OCI-LY1 (cell line): ENCODE results near the gene KLHDC8A.

Experiments
- H2AFZ ChIP-seq: fragments of 200-600 bp; sonication (generic), shearing (Covaris generic); 2 replicates; pipeline ENCODE4 v1.6.0; 2014; ENCODE audit warnings: antibody characterized with exemption, mild to moderate bottlenecking, low read length
- H3F3A ChIP-seq: fragments of 200-600 bp; sonication (generic), shearing (Covaris generic); 2 replicates; pipeline ENCODE4 v1.6.0; 2014; ENCODE audit warnings: mild to moderate bottlenecking, antibody characterized with exemption, low read length, moderate library complexity; ENCODE audit not compliant: insufficient read depth
- H3K27ac ChIP-seq: fragments of 200-600 bp; sonication (generic); 2 replicates; pipeline ENCODE4 v1.5.1; 2014; ENCODE audit warnings: low read length, mixed run types, mild to moderate bottlenecking, low read depth; ENCODE audit not compliant: poor library complexity, severe bottlenecking
- H3K27me3 ChIP-seq: fragments of 200-600 bp; sonication (generic); 2 replicates; pipeline ENCODE4 v1.6.0; 2014; ENCODE audit warnings: antibody characterized with exemption, mild to moderate bottlenecking, low read length, moderate library complexity; ENCODE audit not compliant: insufficient read depth
- H3K36me3 ChIP-seq: fragments of 200-600 bp; sonication (generic); 2 replicates; pipeline ENCODE4 v1.6.1; 2014; ENCODE audit warnings: mild to moderate bottlenecking, antibody characterized with exemption, low read length, moderate library complexity, mixed read lengths; ENCODE audit not compliant: insufficient read depth
- H3K4me1 ChIP-seq: fragments of 200-600 bp; sonication (generic); 2 replicates; pipeline ENCODE4 v1.5.1; 2014; ENCODE audit warnings: mild to moderate bottlenecking, low read length, moderate library complexity; ENCODE audit not compliant: insufficient read depth, severe bottlenecking
- H3K4me2 ChIP-seq: fragments of 200-600 bp; sonication (generic), shearing (Covaris generic); 2 replicates; pipeline ENCODE4 v1.6.1; 2014; ENCODE audit warnings: low read length
- H3K4me3 ChIP-seq: fragments of 200-600 bp; sonication (generic); 2 replicates; pipeline ENCODE4 v1.5.1; 2014; ENCODE audit warnings: low read length, low read depth, mild to moderate bottlenecking, mixed read lengths; ENCODE audit not compliant: poor library complexity, severe bottlenecking
- H3K79me2 ChIP-seq: fragments of 200-600 bp; shearing (Covaris generic); 2 replicates; pipeline ENCODE4 v1.6.1; 2016; ENCODE audit warnings: mixed run types, low read length, mixed read lengths; ENCODE audit not compliant: insufficient read depth
- H3K9ac ChIP-seq: fragments of 200-600 bp; sonication (generic), shearing (Covaris generic); 2 replicates; pipeline ENCODE4 v1.6.1; 2014; ENCODE audit warnings: mild to moderate bottlenecking, low read length, mixed read lengths
- H3K9me2 ChIP-seq: fragments of 200-600 bp; sonication (generic), shearing (Covaris generic); 2 replicates; pipeline ENCODE4 v1.6.1; 2014; ENCODE audit warnings: low read depth, mild to moderate bottlenecking, low read length, mixed read lengths
- H3K9me3 ChIP-seq: fragments of 200-600 bp; shearing (Covaris generic); 2 replicates; pipeline ENCODE4 v1.6.1; 2014; ENCODE audit warnings: low read length, mixed read lengths
- H4K20me1 ChIP-seq: fragments of 200-600 bp; sonication (generic), shearing (Covaris generic); 2 replicates; pipeline ENCODE4 v1.6.0; 2016; ENCODE audit warnings: mild to moderate bottlenecking, low read length; ENCODE audit not compliant: insufficient read depth
- CTCF ChIP-seq: fragments of 200-600 bp; sonication (generic), shearing (Covaris generic); IDR thresholded peaks from 2 replicates; pipeline ENCODE4 v1.5.1; 2017; ENCODE audit warnings: mild to moderate bottlenecking, antibody characterized with exemption, low read length, moderate library complexity, mixed read lengths
- EZH2 ChIP-seq: fragments of 200-600 bp; sonication (generic), shearing (Covaris generic); IDR thresholded peaks from 2 replicates; pipeline ENCODE4 v1.8.0; 2017; ENCODE audit warnings: borderline replicate concordance, mixed run types, mild to moderate bottlenecking, antibody characterized with exemption, low read length, moderate library complexity, mixed read lengths

KLHDC8A gene

DNA sequence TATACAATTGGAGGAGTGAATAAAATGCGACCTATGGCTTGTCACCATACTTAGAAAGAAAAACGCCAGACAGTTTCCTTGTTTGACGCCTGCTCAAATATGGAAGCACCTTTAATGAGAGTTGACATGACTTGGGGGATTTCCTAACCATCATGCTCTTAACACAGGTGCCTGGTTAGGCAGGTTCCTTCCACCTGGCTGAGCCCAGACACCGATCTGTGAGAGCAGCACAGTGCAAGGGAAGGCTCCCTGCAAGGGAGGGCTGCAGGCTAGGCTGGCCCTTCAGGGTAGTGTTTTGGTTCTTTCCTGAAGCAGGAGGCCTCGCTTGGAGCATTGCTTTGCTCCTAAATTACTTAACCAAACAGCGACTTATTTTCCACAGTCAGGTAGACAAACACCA lies 24.6 kb upstream of the KLHDC8A start:
- 0 out of 2 replicates have a peak, but pooled peaks cover 11% of the 10 kb centered on the region for H3K27me3 ChIP-seq
- no peak overlapping the region for H3K9ac ChIP-seq
- no peak overlapping the region for H3K4me3 ChIP-seq
- no peaks in the 10 kb centered on the region for H4K20me1 ChIP-seq
- no peaks in the 10 kb centered on the region for H3K9me2 ChIP-seq
- H3K9me3 ChIP-seq: no peaks in the 10 kb centered on the region
- TF ChIP-seq EZH2: no peak
- no peak for TF ChIP-seq CTCF
- no peak overlapping the region for H3K27ac ChIP-seq
- no peak overlapping the region for H3K4me2 ChIP-seq
- no peaks in the 10 kb centered on the region for H3K4me1 ChIP-seq
- H3K36me3 ChIP-seq: no peaks in the 10 kb centered on the region
- H3K79me2 ChIP-seq: no peaks in the 10 kb centered on the region
- H3F3A ChIP-seq: no peaks in the 10 kb centered on the region
- no peak overlapping the region for H2AFZ ChIP-seq

DNA sequence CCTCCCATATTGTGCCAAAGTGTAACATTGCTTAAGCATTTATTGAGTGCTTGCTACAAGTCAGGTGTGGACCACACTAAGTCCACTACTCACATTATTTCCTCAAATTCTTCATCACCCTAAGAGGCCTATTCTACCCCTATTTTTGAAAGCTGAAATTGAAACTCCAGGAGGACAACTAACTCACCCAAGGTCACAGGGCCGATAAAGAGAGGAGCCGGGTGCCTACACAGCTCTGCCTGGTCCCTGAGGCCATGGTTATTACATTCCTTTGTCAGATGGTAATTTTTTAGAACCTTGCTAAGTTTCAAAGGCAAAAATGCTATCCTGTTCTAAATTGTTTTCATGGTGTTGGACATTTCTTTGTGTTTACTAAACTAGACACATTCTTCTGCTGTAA lies 24.2 kb upstream of the KLHDC8A start:
- no peak overlapping the region for H3K9ac ChIP-seq
- H3K79me2 ChIP-seq: no peaks in the 10 kb centered on the region
- no peak overlapping the region for H3K4me2 ChIP-seq
- H2AFZ ChIP-seq: no peak overlapping the region
- 0 out of 2 replicates have a peak, but pooled peaks cover 11% of the 10 kb centered on the region for H3K27me3 ChIP-seq
- H3K36me3 ChIP-seq: no peaks in the 10 kb centered on the region
- TF ChIP-seq CTCF: no peak
- TF ChIP-seq EZH2: no peak
- no peaks in the 10 kb centered on the region for H4K20me1 ChIP-seq
- no peak overlapping the region for H3K4me3 ChIP-seq
- no peaks in the 10 kb centered on the region for H3K9me2 ChIP-seq
- H3K27ac ChIP-seq: no peak overlapping the region
- H3K9me3 ChIP-seq: no peaks in the 10 kb centered on the region
- no peaks in the 10 kb centered on the region for H3K4me1 ChIP-seq
- no peaks in the 10 kb centered on the region for H3F3A ChIP-seq

DNA sequence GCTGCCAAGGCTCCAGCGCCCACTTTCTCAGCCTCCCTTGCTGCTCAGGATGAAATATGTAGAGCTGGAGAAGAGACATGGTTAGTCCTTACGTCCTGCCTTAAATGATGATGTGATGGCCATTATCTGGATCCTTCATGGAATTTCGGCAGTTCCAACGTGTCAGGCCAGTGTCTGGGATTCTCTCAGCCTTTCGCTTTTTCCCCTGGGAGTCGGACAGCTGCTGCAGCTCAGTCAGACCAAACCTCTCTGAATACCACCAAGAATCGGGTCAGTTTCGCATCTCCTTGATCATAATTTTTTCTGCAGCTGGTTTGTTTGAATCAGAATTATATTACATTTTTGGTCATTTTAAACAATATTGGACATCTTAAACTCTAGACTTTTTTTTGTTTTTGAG lies 22.3 kb upstream of the KLHDC8A start:
- H3K9ac ChIP-seq: no peak overlapping the region
- no peaks in the 10 kb centered on the region for H3K9me3 ChIP-seq
- H3K4me2 ChIP-seq: no peak overlapping the region
- no peaks in the 10 kb centered on the region for H3F3A ChIP-seq
- H3K79me2 ChIP-seq: no peaks in the 10 kb centered on the region
- 0 out of 2 replicates have a peak, but pooled peaks cover 7% of the 10 kb centered on the region for H3K27me3 ChIP-seq
- no peaks in the 10 kb centered on the region for H4K20me1 ChIP-seq
- no peak overlapping the region for H2AFZ ChIP-seq
- no peak for TF ChIP-seq EZH2
- no peak for TF ChIP-seq CTCF
- no peak overlapping the region for H3K4me3 ChIP-seq
- no peaks in the 10 kb centered on the region for H3K9me2 ChIP-seq
- H3K4me1 ChIP-seq: no peaks in the 10 kb centered on the region
- H3K36me3 ChIP-seq: no peaks in the 10 kb centered on the region
- no peak overlapping the region for H3K27ac ChIP-seq
